DMS 273 treated with DMSO at 0.1 percent for 48 hours (cell line): ENCODE measurements around the gene PRSS27.
"Not testable (repeated sequence)": the region's sequence is repeated elsewhere in the genome, so short reads cannot be mapped to it uniquely, and the experiment has no call there.

Experiments
- DNase-seq: peaks from one replicate; lab custom pipeline; 2025; lab: John Stamatoyannopoulos, UW

The PRSS27 gene

DNA sequence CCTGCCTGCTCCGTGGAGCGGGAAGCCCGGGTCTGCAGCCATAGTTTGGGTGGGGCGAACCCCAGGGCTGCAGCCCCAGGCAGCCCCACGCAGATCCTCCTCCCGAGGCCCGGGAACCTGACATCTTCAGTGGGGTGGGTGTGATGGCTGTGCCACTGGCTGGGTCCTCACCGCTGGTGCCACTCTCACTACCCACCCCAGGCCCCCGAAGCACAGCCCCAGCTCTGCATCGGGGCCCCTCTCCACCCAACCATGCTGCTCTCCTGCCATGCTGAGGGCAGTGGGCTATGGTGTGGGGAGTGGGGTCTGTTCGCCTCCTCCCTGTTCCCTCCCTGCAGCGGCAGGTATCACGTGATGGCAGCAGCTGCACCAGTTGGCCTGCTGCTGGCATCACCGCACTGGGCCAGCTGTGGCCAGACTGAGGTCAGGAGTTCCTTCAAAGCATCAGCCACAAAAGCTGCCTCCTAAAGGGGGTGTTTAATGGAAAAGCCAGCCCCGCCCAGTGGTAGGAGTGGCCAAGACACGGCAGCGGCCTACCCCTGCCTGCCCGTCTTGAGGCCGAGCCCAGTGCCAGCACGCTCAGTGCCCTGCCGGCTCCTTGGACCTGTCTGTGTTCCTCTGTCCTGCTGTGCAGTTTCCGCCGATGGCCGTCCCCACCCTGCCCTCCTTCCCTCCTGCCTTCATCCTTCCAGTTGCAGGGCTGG is 26.9 kb downstream of the PRSS27 start:
- no peak for DNase-seq

DNA sequence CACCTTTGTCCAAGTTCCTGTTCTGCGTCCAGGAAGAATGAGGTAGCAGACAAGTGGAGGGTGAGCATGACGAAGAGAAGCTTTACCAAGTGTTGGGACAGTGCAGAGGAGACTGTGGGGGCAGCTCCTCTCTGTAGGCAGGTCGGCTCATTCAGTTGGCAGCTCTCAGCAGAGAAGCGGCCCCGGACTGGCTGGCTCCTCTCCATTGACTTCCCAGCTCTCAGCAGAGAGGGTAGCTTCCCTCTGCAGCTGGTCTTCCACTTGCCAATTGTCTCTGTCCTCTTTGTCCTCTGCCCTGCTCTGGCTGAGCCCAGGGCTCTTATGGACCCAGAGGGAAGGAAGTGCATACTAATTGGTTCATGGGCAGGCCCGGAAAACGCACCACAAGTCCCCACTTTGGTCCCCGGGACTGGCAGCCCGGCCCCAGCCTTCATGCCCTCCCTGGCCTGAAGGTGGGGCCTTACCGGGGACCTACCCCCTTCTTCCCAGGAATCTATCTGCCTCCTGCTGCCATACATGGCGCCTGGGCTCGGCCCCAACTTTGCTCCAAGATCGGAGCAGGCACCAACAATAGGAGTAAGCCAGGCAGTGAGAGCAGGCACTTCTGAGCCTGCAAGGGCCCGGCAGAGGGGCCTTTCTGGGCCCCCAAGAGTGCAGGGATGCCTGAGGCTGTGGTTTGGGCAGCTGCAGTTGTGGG is 27.6 kb downstream of the PRSS27 start:
- DNase-seq: peak; percentile 43

DNA sequence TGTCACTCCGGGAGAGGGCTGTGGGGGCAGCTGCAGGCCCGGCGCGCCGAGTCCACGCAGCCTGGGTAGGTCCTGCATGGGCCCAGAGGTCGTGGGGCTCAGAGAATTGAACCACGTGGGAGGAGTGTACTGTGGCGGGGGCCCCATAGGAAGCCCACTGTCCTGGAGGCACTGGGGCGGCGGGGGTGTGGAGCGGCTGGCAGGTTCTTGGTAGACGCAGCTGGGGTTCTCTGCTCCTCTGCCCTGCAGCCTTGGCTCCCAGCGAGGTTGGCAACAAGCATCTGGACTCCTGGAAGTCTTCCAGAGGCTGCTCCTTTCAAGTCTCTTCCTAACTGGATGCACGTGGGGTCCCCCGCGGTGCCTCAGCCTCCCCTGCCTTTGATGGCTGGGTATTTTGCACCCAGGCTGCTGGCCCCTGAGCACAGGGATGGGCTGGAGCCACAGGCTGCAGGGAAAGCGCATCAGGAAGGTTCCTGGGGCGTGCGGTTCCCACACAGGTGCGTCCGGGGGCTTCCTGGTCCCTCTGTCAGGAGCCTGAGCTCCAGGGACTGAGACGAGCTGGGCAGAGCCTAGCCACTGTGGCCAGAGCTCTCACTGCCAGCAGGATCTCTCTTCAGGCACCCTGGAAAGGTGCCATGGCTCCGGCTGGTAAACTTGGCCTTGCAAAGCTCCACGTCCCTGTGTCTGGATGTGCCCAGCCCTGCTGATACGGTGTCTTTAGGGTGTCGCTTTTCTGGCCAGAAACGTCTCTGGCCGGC is 28.4 kb downstream of the PRSS27 start:
- DNase-seq: peak; percentile 83

DNA sequence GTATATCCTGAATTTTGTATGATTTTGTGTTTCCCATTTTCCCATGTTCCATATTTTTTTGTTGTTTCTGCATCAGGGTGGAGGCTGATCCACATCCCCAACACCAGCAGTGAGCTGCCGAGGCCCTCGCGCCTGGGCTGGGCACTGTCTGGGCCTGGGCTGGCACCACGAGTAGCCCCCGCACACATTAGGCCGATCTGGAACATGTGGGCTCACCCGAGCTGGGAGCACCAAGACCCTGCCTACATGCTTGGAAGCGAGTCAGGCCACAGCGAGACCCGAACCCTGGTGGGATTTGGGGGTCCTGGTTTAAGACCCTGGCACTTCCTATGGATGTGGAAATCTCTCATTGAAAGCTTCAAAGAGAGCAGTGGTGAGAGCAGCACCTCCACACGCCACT is 29.2 kb downstream of the PRSS27 start:
- no peak for DNase-seq

DNA sequence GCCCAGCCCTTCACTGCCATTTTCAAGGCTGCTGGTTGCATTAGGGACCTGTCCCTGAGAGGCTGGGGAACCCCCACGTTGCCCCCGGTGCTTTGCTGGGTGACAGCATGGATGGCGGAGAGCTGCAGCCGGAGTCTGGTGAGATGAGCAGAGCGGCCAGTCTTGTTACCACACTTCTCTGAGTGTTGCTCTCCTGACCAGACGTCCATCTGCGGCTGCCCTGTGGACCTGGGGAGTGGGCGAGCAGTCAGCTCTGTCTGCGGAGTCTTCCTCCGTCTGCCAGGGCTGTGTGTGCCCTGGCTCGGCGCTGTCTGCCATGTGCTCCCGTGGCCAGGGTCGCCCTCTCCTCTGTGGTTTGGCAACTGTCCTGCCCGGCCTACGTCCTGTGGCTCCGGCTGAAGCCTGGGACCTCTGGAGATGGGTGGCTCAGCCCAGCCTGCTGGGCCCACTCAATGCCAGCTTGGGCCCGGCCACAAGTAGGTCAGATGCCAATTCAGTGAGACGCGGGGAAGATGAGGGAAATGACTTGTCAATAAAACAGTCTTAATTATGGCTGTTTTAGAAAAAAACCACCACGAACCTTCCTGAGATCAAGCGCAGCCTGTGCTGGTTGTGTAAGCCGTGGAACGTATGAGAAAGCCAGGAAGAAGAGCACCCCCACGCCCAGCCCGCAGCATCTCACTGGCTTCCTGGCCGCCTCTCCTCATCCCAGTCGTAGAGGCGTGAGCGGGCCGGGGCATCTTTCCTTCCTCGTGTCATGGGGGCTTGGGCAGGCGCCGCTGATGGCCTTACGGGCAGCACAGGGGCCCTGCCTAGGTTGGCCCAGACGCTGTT is 29.8 kb downstream of the PRSS27 start:
- DNase-seq: no peak

DNA sequence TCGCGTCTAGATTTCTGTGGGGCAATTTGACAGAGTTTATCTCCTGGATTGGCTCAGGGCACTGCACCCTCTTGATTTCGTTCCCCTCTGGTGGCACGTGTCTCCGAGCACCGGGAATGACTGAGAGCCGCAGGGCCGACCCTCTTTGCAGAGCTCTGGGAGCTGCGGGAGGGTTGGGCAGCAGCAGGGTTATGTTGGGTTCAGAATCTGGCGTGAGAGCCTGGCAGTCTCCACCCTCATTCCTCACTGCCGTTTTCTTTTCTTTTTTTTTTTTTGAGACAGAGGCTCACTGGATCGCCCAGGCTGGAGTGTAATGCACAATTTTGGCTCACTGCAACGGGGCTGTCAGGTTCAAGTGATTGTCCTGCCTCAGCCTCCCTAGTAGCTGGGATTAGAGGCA is 30.6 kb downstream of the PRSS27 start:
- not testable (repeated sequence) for DNase-seq

DNA sequence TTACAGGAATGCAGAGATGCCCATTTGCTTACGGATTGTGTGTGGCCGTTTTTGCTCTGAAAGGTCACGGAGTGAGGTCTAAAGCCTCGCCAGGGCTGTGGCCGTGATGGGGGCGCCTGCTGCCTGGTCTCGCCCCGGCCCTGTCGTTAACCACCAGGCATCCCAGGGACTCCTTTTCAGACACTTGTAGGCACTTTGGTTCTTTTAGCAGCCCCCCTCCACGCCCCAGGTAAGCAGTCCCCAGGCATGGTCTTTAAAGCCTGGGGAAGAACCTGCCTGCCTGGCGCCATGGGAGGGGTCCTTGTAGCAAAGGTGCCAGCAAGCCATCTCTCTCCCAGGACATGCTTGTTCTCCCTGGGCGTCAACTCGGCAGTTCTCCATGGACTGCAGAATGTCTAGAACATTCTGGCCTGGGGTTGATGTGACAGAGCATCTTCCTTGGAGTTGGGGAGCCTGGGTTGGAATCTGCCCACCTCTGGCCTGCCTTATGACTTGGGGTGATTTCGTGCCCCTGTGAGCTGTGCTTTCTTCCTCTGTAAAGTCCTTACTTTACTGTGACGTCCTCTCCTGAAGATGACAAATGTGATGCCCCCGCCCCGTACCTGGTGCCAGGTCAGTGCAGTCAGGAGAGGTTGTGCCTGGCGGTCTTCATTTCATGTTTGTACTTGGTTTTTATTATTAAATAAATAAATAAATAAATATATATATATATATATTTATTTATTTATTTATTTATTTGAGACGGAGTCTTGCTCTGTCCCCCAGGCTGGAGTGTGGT is 32.3 kb downstream of the PRSS27 start:
- DNase-seq: no peak

DNA sequence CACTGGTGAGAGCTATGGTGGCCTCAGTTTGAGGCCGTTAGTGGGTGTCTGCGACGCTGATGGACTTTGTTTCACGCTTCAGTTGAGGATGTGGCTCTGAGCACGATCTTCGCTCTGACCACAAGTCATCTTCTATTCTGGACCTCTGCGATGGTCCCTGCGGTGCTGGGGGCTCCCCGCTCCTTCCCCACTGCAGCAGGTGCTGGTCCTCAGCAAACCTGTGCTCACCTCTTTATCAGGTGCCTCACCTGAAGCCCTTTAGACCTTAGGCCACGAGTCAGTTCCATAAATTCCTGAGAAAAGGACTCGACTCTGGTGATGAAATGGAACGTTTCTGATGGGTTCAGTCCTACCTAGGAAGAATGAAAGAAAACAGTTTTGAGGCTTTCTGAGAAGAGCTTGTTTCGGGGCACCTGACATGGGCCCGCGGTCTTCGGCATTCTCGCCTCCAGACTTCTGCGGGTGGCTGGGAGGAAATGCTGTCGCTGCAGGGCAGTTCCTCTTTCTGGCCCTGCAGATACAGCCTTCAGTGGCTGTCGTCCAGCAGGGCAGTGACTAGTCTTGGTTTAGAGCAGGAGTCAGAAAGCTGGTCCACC is 33.0 kb downstream of the PRSS27 start:
- DNase-seq: no peak

DNA sequence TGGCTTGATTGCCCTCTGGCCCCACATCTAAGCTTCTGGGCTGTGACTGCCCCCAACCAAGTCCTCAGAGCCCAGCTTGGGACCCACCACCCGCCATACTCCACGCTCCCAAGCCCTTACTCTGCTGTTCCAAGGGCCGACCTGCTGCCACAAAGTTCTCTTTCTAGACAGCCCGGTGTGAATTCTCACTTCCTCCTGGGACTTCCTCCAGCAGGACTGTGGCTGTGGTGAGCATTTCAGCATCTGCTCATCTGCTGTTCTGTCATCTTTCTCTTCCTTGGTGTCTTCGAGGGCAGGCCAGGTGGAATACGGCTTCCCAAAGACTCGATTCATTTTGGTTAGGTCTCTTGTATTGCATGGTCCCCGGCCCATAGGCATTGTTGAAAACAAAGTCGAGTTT is 33.9 kb downstream of the PRSS27 start:
- DNase-seq: not testable (repeated sequence)

DNA sequence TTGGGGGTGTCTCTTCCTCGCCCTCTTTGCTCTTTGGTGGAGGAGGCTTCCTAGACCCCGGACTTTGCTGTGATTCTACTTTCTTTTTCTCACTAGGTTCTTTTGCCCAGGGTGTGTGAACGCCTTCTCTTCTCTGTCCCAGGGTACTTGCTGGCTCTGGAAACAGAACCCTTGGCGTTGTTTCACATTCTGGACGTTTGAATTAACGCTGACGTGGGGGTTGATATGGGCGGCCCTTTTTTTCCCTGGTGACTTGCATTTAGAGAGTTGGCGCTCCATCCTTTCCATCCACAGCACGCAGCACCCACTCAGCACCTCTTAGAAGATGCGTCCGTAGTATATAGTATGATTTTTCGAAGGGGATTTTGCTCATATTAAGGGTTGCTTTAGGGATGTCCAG is 37.0 kb downstream of the PRSS27 start:
- DNase-seq: not testable (repeated sequence)

DNA sequence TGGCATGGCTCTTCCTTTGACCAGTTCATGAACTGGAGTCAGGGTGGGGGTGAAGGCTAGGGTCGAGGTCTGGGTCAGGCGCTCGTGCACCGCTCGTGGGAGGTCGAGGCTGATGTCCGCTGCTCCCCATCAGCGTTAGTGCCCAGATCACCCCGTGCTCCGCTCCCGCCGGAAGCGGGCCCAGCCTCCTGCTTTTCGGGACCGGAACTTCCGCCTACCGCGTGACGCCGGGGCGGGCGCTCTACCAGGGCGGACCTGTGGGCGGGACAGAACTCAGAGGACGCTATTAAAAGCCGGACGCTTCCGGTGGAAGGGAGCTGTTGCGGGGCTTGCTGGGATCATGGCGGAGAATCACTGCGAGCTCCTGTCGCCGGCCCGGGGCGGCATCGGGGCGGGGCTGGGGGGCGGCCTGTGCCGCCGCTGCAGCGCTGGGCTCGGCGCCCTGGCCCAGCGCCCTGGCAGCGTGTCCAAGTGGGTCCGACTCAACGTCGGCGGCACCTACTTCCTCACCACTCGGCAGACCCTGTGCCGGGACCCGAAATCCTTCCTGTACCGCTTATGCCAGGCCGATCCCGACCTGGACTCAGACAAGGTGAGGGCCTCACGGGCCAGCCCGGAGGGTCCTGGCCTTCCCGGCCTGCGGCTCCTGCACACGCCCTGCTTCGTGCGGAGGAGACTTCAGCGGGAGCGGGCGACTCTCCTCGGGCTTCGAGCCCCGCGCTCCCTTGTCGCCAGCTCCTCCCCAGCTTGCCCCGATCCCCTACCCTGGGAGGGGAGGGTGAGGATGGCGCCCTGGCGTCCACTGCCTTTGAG is 37.6 kb downstream of the PRSS27 start, which contains the start of gene KCTD5:
Gene KCTD5, plus strand, starts transcription at position 315 of the 813 bp plus-strand sequence. Its CDS starts 26 bp downstream, at position 341.
- peak; percentile 84 for DNase-seq

DNA sequence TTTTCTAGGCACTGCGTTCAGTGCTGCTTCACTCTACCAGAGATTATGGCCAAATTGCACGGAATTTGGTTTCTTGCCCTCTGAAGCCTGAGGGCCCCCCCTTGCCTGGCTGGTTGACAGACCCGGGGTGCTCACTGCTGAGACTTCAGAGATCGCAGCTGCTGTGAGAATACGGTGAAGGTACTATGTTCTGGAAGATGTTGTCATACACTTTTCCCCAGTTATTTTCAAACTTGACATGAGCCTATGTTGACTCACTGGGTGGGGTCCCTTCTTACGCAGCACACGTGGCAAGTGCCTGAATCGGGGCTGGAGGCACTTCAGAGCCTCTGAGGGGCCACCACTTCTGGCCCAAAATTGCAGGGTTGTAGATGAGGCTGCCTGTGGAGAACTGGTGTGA is 39.7 kb downstream of the PRSS27 start:
- DNase-seq: not testable (repeated sequence)

DNA sequence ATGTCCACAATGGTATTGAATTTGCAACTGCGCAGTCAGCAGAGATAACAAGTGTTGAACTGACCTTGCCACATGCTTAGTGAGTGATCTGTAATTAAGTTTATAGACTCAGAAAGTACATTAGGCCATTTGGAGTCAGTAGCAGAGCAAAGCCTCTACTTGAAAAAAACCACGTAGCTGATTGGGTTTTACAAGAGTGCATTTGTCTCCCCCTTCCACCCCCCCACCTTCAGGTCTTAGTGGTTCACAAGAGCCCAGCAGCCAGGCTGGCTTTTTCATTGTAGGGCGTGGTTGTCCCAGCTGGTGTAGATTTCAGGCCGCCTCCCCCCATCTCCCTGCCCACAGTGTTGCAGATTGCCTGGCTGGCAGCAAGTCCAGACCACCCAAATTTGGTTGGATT is 40.1 kb downstream of the PRSS27 start:
- not testable (repeated sequence) for DNase-seq

DNA sequence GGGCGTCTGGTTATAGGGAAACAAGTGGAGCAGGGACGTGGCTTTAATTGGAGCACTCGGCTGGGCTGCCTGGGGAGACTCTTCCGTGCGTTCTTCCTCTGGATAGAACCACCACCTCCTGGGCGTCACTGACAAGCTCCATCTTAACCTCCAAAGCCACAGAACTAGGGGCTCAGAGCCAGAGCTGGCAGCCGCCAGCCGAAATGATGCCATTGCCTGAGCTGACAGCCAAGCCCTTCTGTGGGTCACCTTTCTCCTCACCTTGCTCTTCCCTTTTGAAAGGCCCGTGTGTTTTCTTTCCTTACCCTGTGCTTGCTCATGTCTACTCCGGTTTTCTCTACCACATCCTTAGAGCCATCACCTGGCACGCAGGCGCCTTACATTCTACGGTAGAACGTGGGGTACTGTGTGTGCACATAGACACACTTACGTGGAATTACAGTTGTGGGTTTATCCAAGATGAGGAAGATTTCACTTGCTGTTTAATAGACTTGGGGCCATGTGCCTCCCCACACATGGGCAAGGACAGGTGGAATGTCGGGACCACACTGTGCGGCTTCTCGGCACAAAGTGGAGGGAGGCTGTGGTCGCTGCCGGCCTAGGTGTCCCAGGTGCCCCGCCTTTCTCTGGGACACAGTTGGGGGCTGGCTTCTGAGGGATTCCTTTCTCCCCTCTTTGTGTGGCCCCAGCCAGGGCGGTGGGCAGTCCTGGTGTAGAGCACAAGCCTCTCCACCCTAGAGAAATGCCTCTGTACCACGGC is 41.6 kb downstream of the PRSS27 start:
- not testable (repeated sequence) for DNase-seq

DNA sequence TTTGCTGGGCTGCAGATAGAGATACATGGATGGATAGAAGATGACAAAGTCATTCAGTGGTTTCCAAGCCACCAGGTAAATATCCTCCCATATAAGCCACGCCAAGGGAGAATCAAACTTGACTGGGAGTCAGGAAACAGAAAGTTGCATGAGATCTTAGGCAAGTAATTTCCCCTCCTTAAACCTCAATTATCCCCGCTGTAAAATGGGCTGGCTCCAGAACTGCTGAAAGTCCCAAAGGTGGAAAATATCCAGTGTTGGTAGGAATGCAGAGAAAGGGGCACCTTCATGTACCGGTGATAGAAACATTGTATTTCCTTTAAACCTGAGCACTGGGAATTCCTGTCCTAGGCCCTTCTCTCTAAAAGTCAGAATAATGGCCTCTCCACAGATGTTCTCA is 43.1 kb downstream of the PRSS27 start:
- not testable (repeated sequence) for DNase-seq

DNA sequence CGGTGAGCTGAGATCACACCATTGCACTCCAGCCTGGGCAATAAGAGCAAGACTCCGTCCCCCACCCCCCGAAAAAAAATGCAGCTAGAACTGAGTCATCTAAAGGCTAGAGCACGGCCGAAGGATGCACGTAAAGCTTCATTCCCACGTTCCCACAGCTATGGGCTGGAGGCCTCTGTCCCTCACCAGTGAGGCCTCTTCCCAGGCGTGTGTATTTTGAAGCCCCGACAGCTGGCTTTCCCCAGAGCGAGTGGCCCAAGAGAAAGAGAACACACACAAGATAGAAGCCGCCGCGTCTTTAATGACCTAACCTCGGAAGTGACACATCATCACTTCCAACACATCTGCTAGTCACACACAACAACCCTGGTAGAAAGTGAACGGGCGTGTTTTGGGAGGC is 44.3 kb downstream of the PRSS27 start:
- DNase-seq: no peak

DNA sequence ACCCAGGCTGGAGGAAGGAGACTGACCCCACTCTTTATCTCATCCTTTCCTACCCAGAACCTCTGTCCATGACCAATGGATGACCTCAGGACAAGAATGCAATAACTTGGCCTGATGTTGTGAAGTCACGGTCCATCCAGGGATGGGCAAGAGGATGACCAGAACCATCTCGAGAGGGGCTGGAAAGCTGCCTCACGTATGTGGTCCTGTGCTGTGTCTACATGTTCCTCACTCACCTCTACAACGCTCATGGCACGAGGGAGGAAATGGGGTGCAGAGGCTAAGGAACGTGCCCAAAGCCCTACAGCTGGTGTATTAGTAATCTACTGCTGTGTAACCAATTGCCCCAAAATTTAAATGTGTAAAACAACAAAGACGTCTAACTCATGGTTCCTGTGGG is 45.0 kb downstream of the PRSS27 start:
- no peak for DNase-seq

DNA sequence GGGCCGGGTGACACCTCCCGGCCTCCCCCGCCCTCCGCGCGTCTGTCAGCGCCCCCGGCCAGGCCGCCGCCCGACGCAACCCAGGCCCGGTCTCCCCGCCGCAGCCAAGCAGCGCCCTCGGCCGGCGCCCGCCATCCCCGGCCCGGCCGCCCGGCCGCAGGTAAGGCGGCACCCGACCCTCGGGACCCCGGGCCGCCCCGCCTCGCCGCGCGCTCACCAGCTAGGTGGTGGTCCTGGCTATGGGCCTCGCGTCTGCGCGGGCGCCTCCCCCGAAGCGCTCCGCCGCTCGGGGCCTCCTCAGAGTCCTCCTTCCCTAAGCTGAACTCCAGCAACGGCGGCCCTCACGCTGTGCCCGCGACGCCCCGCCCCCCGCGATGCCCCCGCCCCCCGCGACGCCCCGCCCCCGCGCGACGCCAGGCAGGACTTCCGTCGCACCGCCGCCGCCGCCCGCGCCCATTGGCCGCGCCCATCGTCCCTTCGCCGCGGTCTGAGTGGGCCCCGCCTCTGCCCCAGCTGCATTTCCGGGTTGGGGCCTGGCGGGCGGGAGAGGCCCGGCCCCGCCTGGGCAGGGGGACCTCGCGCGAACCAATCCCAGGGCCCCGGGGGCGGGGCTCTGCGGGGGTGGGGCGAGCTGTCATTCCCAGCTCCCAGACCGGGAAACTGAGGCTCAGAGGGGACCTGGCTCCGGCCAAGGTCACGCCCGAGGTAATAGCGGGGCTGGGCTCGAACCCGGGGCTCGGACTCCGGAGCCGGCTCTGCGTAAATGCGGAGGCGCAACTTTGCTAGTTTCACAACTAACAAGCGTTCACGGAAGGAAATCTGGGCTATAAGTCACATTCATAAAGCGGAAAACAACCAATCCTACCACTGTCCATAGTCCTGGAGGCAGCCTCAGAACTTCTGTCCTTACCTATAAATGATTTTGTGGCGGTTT is 46.7 kb downstream of the PRSS27 start:
- peak; percentile 81 for DNase-seq
